SH-SY5Y (cell line): ENCODE results near the gene TSPEAR.

Experiments used
- GATA2 ChIP-seq: IDR thresholded peaks from 2 replicates; pipeline ENCODE4 v1.6.1; 2011; ENCODE audit warnings: mild to moderate bottlenecking, low read depth, low read length
- GATA3 ChIP-seq: IDR thresholded peaks from 2 replicates; pipeline ENCODE4 v1.6.1; 2011; ENCODE audit warnings: low read depth, mild to moderate bottlenecking, low read length, moderate library complexity

GRCh38 chr21:44751799-44752636, 40.6 kb upstream of the TSPEAR start:
- no peak for TF ChIP-seq GATA2
- no peak for TF ChIP-seq GATA3
